AG10803 (cell line): ENCODE data around the gene TSPAN4.

Experiments
- DNase-seq: peaks from one replicate; pipeline ENCODE4 v3.0.0; 2010; ENCODE audit warnings: low read depth
- H3K4me3 ChIP-seq: 2 replicates; pipeline ENCODE4 v1.5.1; 2011; ENCODE audit warnings: mild to moderate bottlenecking, low read length, control low read depth
- CTCF ChIP-seq: conservative IDR thresholded peaks from 2 replicates; pipeline ENCODE4 v1.5.1; 2011; ENCODE audit warnings: mild to moderate bottlenecking, low read length, control low read depth, inconsistent platforms

Gene TSPAN4

GRCh38 chr11:856397-856796, 13.7 kb downstream of the TSPAN4 start:
- H3K4me3 ChIP-seq = no peak overlapping the region
- no peak for TF ChIP-seq CTCF
- DNase-seq = no peak

GRCh38 chr11:858053-858761, 15.6 kb downstream of the TSPAN4 start:
- no peak overlapping the region for H3K4me3 ChIP-seq
- no peak for DNase-seq
- no peak for TF ChIP-seq CTCF

GRCh38 chr11:858762-859339, 16.2 kb downstream of the TSPAN4 start:
- no peak overlapping the region for H3K4me3 ChIP-seq
- no peak for DNase-seq
- no peak for TF ChIP-seq CTCF

GRCh38 chr11:859394-860131, 16.9 kb downstream of the TSPAN4 start:
- H3K4me3 ChIP-seq = no peak overlapping the region
- peak; percentile 67 for DNase-seq
- TF ChIP-seq CTCF = no peak

GRCh38 chr11:860234-861104, 17.8 kb downstream of the TSPAN4 start:
- no peak overlapping the region for H3K4me3 ChIP-seq
- no peak for DNase-seq
- TF ChIP-seq CTCF = no peak

- DNase-seq = no peak
- no peak overlapping the region for H3K4me3 ChIP-seq
- TF ChIP-seq CTCF = no peak
These were observed 18.4 kb downstream of the TSPAN4 start for GRCh38 chr11:861105-861479.
